GM19099 (cell line): ENCODE results near the gene PPFIA2.

Experiments used
- POLR2A ChIP-seq: IDR thresholded peaks from 3 replicates; pipeline ENCODE4 v1.6.1; 2011; ENCODE audit warnings: low read depth; ENCODE audit not compliant: insufficient read length; ENCODE audit errors: extremely low read depth

PPFIA2 gene

DNA sequence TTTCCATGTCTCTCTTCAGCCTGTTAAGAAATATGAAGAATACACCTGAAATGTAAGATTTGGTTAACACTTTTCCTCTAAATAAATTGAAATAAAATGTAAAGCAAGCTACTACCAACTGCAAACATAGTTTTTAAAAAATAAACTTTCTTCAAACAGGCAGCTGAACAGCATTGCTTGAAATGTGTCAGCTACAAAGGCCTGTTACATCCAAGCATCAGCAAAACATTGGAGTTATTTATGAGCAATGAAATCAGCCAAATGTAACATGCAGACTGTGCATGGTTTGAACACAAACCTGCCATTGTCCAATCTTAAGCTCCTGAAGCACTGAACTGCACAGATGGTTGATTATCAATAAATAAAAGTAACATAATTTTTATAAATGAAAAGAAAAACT, 390.0 kb downstream of the PPFIA2 start:
- TF ChIP-seq POLR2A: no peak

GRCh38 chr12:81365284-81365683, 393.9 kb downstream of the PPFIA2 start:
- no peak for TF ChIP-seq POLR2A

GRCh38 chr12:81360916-81361315, 398.2 kb downstream of the PPFIA2 start:
- no peak for TF ChIP-seq POLR2A

DNA sequence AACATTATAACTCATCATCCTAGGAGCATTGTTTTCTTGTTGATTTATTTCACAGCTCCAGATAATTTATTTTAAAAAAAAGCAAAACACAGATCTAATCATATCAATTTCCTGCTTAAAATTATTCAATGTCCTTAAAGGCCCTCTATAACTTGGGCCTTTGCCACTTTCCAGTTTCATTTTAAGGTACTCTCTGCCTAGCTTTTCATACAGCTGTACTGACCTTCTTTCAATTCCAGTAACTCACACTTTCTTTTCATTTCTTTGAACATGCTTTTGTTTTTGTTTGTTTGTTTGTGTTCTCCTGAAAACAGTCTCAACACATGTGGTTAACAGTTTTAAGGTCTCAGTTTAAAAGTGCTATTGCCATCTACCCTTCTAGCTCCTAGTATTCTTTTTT, 399.4 kb downstream of the PPFIA2 start:
- no peak for TF ChIP-seq POLR2A

DNA sequence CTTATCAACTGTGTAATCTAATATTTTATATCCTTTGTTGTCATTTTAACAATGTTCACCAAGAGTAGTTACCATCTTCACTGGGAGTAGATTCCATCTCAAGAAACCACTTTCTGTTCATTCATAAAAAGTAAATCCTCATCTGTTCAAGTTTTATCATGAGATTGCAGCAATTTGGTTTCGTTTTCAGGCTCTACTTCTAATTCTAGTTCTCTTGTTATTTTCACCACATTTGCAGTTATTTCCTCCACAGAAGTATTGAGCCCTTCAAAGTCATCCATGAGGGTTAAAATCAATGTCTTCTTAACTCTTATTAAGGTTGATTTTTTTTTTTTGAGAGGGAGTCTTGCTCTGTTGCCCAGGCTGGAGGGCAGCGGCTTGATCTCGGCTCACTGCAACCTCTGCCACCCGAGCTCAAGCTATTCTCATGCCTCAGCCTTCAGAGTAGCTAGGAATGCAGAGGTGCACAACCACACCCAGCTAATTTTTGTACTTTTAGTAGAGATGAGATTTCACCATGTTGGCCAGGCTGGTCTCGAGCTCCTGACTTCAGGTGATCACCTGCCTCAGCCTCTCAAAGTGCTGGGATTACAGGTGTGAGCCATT, 404.7 kb downstream of the PPFIA2 start:
- no peak for TF ChIP-seq POLR2A

GRCh38 chr12:81350309-81350708, 408.8 kb downstream of the PPFIA2 start:
- no peak for TF ChIP-seq POLR2A

DNA sequence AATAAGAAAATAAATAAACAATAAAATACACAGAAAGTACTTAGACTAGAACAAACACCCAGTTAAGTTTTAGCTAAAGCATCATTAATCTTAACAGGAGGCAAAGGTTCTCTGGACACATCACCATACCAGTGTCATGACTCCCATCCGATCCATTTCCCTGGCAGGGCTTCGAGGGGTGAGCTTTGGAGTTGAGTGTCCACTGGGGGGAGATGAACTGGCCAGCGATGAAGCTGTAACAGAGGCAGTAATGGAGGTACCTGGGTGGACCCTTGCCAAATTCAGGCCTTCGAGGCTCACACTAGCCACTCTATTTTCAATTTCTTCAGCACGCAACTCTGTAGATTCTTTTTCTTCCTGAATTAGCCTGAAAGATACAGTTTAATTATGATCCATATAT, 411.7 kb downstream of the PPFIA2 start:
- no peak for TF ChIP-seq POLR2A

GRCh38 chr12:81340910-81341309, 418.2 kb downstream of the PPFIA2 start:
- no peak for TF ChIP-seq POLR2A

GRCh38 chr12:81339071-81339470, 420.1 kb downstream of the PPFIA2 start:
- TF ChIP-seq POLR2A: no peak

GRCh38 chr12:81337886-81338285, 421.3 kb downstream of the PPFIA2 start:
- TF ChIP-seq POLR2A: no peak

DNA sequence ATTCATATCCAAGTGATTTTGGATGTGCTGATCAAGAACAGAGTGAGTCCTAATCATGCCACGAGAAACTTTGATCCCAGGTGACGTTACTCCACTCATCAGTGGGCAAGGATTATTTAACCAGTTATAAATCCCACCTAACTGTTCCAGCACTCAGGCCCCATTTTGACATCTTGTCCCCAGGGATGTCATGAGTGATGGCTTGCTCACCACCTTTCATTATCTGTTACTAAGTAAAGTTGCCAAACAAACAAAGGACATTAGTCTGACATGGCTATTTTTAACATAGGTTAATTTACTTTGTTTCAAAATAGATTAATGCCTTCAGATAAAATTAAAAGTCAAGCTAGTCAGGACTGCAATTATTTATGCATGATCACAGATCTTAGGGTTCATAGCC, 425.3 kb downstream of the PPFIA2 start:
- TF ChIP-seq POLR2A: no peak

DNA sequence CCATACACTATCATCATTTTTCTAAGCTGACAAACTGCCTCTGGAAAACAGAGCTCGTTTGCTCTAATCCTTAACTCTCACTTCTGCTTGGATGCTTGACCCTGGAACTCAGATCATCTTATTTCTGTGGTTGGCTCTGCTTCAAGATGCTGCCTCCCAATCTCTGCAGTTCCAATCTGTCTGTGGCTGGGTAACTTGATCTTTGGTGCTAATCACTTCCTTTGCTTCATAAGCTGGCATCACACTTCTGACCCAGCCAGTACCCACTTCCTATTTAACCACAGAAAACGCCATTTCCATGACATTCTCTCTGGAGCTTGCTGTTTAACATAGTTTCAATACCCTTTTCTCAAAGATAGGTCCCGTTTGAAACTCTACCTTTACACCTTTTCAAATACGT, 427.1 kb downstream of the PPFIA2 start:
- TF ChIP-seq POLR2A: no peak

DNA sequence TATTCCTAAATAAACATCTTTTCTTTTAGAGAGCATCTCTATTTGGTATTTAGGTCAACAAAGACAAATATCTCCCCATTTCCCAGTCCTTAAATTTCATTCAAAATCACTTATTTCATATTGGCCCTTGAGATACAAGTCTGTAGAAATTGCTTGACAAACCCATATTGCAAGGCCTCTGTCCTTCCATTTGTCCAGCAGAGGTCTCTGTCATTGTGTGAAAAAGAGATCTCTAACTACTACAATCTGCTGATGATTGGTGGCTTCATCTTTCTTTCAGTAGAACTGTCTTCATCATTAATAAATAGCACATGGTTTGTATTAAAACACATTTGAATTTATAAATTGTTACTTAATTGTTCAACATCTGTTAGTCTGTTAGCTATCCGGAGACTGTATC, 428.7 kb downstream of the PPFIA2 start:
- no peak for TF ChIP-seq POLR2A

DNA sequence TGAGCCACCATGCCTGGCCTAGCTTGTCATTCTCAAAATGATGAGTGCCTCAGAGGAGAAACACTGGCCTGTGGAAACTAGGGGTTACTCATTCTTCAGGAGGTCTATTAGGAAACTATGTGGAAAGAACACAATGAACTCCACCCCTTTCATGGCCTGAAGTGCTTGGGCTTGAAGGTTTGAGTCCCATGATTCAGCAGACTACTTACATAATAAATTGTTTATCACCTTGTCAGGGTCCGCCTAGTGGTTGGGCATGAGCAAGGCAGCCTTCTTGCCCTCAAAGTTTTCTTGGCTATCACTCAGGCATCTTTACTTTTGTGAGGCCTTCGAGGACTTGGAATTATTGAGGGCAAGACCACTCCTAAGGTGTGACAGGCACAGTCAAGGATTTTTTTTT, 430.1 kb downstream of the PPFIA2 start:
- TF ChIP-seq POLR2A: no peak

- TF ChIP-seq POLR2A: no peak
Measured at GRCh38 chr12:81327425-81327824, 431.7 kb downstream of the PPFIA2 start.

GRCh38 chr12:81325086-81325485, 434.1 kb downstream of the PPFIA2 start:
- no peak for TF ChIP-seq POLR2A

DNA sequence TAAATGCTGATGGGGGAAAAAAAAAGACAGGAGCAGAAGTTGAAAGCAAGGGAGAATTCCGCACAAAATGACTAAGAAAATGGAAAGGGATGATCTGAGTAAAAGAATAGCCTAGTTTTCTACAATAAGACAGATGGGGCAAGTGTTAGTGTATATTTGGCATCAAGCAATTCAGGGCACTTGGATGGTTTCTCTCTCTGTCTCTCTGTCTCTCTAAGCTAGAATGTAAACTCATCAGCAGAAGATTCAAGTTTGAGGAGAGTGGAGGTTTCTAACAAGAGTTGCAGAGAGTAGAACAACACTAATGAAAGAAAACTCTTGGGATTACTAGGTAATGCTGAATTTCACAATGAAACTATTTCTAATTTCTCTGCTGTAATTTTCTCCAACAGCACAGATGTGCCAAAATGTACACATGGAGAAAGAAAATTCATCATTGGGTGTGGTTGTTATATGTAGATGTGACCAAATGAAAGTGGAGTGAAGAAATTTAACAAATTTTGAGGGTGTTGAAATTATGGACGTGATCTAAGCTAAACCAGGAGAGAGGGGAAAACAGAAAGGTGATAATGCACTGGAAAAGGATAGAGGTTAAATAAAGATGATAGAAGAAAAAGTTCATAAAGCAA, 444.1 kb downstream of the PPFIA2 start:
- TF ChIP-seq POLR2A: no peak
